ENCODE data around the gene TMEM42.
A peak's percentile ranks its signal among the peaks of the same experiment; 100 is the strongest.

The TMEM42 gene

GRCh38 chr3:44914936-44915335 lies 53.2 kb downstream of the TMEM42 start:
- DNase-seq = peak; percentile 18

All from RPMI8226 (cell line).